ENCODE data around the gene OLIG1.
A peak's percentile ranks its signal among the peaks of the same experiment; 100 is the strongest.

The OLIG1 gene

GRCh38 chr21:33058957-33059356 lies 11.0 kb upstream of the OLIG1 start:
- Histone ChIP-seq H3K9ac (ENCODE audit: low read depth, low read length, poor library complexity, severe bottlenecking) (peak overlapping the region; percentile 53), H3K27me3 (ENCODE audit: insufficient read depth, low read length, poor library complexity, severe bottlenecking) (no peaks in the 10 kb centered on the region), H3K4me2 (ENCODE audit: low read depth, low read length, poor library complexity, severe bottlenecking) (peak overlapping the region; percentile 62), H3K4me1 (ENCODE audit: insufficient read depth, low read length, poor library complexity, severe bottlenecking) (peaks cover 64% of the 10 kb centered on the region), H3K36me3 (ENCODE audit: insufficient read depth, low read length) (no peaks in the 10 kb centered on the region), H3K79me2 (ENCODE audit: insufficient read depth, low read length) (no peaks in the 10 kb centered on the region), H3K4me3 (ENCODE audit: low read length, poor library complexity, severe bottlenecking) (peak overlapping the region; percentile 45), H3K9me2 (replicated peaks; ENCODE audit: low read depth, low read length) (no peaks in the 10 kb centered on the region), H4K20me1 (ENCODE audit: insufficient read depth, low read length, poor library complexity, severe bottlenecking) (no peaks in the 10 kb centered on the region), H3K9me3 (ENCODE audit: insufficient read depth, low read depth, low read length) (no peaks in the 10 kb centered on the region), H3F3A (ENCODE audit: low read depth) (peaks cover 13% of the 10 kb centered on the region), H2AFZ (ENCODE audit: low read length) (no peak overlapping the region)
- no peak for TF ChIP-seq CTCF (conservative IDR thresholded peaks at IDR 0.05; ENCODE audit: low read length)
- no peak for TF ChIP-seq EZH2phosphoT487 (IDR thresholded peaks at IDR 0.05; ENCODE audit: borderline replicate concordance)

GRCh38 chr21:33059380-33059841 lies 10.5 kb upstream of the OLIG1 start:
- peak overlapping the region; percentile 45 for H3K4me3 ChIP-seq (ENCODE audit: low read length, poor library complexity, severe bottlenecking)
- no peak overlapping the region for H2AFZ ChIP-seq (ENCODE audit: low read length)
- H3F3A ChIP-seq (ENCODE audit: low read depth): peaks cover 13% of the 10 kb centered on the region
- H4K20me1 ChIP-seq (ENCODE audit: insufficient read depth, low read length, poor library complexity, severe bottlenecking): no peaks in the 10 kb centered on the region
- H3K9me3 ChIP-seq (ENCODE audit: insufficient read depth, low read depth, low read length): no peaks in the 10 kb centered on the region
- no peaks in the 10 kb centered on the region for H3K27me3 ChIP-seq (ENCODE audit: insufficient read depth, low read length, poor library complexity, severe bottlenecking)
- H3K9me2 ChIP-seq (replicated peaks; ENCODE audit: low read depth, low read length): no peaks in the 10 kb centered on the region
- H3K79me2 ChIP-seq (ENCODE audit: insufficient read depth, low read length): no peaks in the 10 kb centered on the region
- TF ChIP-seq EZH2phosphoT487 (IDR thresholded peaks at IDR 0.05; ENCODE audit: borderline replicate concordance) (no peak), CTCF (conservative IDR thresholded peaks at IDR 0.05; ENCODE audit: low read length) (no peak)
- H3K4me2 ChIP-seq (ENCODE audit: low read depth, low read length, poor library complexity, severe bottlenecking): peak overlapping the region; percentile 62
- H3K9ac ChIP-seq (ENCODE audit: low read depth, low read length, poor library complexity, severe bottlenecking): peak overlapping the region; percentile 53
- H3K36me3 ChIP-seq (ENCODE audit: insufficient read depth, low read length): no peaks in the 10 kb centered on the region
- H3K4me1 ChIP-seq (ENCODE audit: insufficient read depth, low read length, poor library complexity, severe bottlenecking): peaks cover 69% of the 10 kb centered on the region

GRCh38 chr21:33061233-33061632 lies 8.7 kb upstream of the OLIG1 start:
- Histone ChIP-seq H3K9me2 (replicated peaks; ENCODE audit: low read depth, low read length) (no peaks in the 10 kb centered on the region), H3K79me2 (ENCODE audit: insufficient read depth, low read length) (no peaks in the 10 kb centered on the region), H3K36me3 (ENCODE audit: insufficient read depth, low read length) (no peaks in the 10 kb centered on the region), H2AFZ (ENCODE audit: low read length) (no peak overlapping the region), H4K20me1 (ENCODE audit: insufficient read depth, low read length, poor library complexity, severe bottlenecking) (no peaks in the 10 kb centered on the region), H3K27me3 (ENCODE audit: insufficient read depth, low read length, poor library complexity, severe bottlenecking) (no peaks in the 10 kb centered on the region), H3K4me3 (ENCODE audit: low read length, poor library complexity, severe bottlenecking) (no peak overlapping the region), H3K9ac (ENCODE audit: low read depth, low read length, poor library complexity, severe bottlenecking) (no peak overlapping the region), H3F3A (ENCODE audit: low read depth) (peaks cover 16% of the 10 kb centered on the region), H3K4me1 (ENCODE audit: insufficient read depth, low read length, poor library complexity, severe bottlenecking) (peaks cover 80% of the 10 kb centered on the region), H3K4me2 (ENCODE audit: low read depth, low read length, poor library complexity, severe bottlenecking) (no peak overlapping the region), H3K9me3 (ENCODE audit: insufficient read depth, low read depth, low read length) (no peaks in the 10 kb centered on the region)
- TF ChIP-seq CTCF (conservative IDR thresholded peaks at IDR 0.05; ENCODE audit: low read length) (no peak), EZH2phosphoT487 (IDR thresholded peaks at IDR 0.05; ENCODE audit: borderline replicate concordance) (no peak)

Data from Loucy (cell line).